Gastrocnemius medialis (tissue), 4 donors: ENCODE results near the gene ASTN2.

Source experiments
- POLR2A ChIP-seq, 2 donors: fragments of 450-650 bp; IDR thresholded peaks; one replicate each; pipeline ENCODE4 v1.6.1; 2017; ENCODE audit warnings: antibody characterized with exemption in 2 of 2, mild to moderate bottlenecking in 2 of 2, moderate library complexity in 2 of 2
- TF ChIP-seq, protein P1 (sequence below), 5 experiments: fragments of 450-650 bp in 3 of 5; fragments of 200-600 bp in 2 of 5; sonication (generic) in 2 of 5; IDR thresholded peaks in 4 of 5; conservative IDR thresholded peaks in 1 of 5; 1 replicate in 4 of 5; 2 replicates in 1 of 5; pipeline ENCODE4 v1.5.1; 2016 to 2019; ENCODE audit warnings: antibody characterized with exemption in 5 of 5, mild to moderate bottlenecking in 3 of 5, moderate library complexity in 3 of 5

DNA sequence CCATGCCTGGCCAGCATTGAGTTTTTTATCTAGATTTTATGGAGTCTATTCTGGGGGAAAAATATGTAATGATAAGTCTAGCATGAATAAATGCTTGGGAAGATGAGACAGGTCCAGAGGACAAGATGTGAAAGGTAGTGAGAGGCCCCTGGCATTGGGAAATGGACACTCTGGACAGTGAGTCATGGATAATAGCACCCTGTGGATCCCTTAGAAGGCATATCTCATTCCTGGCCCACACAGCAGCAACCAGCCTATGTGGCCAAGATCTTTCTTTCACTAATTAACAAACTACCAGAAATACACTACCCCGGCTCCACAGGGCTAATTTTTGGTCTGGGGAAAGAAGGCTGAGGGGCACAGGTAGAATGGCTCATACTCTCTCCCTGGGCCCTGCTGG, 371.7 kb downstream of the ASTN2 start:
- TF ChIP-seq, protein P1, sequence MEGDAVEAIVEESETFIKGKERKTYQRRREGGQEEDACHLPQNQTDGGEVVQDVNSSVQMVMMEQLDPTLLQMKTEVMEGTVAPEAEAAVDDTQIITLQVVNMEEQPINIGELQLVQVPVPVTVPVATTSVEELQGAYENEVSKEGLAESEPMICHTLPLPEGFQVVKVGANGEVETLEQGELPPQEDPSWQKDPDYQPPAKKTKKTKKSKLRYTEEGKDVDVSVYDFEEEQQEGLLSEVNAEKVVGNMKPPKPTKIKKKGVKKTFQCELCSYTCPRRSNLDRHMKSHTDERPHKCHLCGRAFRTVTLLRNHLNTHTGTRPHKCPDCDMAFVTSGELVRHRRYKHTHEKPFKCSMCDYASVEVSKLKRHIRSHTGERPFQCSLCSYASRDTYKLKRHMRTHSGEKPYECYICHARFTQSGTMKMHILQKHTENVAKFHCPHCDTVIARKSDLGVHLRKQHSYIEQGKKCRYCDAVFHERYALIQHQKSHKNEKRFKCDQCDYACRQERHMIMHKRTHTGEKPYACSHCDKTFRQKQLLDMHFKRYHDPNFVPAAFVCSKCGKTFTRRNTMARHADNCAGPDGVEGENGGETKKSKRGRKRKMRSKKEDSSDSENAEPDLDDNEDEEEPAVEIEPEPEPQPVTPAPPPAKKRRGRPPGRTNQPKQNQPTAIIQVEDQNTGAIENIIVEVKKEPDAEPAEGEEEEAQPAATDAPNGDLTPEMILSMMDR (IDR thresholded peaks at IDR 0.05 in 4 of 5, conservative IDR thresholded peaks at IDR 0.05 in 1 of 5) = no peak
- TF ChIP-seq POLR2A (IDR thresholded peaks at IDR 0.05) = no peak
